K562 (cell line): ENCODE data around the gene CFAP92. TPM values are rescaled to one million over a fixed set of nuclear protein-coding genes. Genes with fewer than 3 reads are reported as not detected.

Experiments
- ATF2 ChIP-seq: sonication (generic); formaldehyde crosslinking; IDR thresholded peaks from 2 replicates; pipeline ENCODE4 v1.8.1; 2022; ENCODE audit warnings: missing genetic modification reagents
- DNMT1 ChIP-seq: fragments of 450-650 bp; IDR thresholded peaks from 2 replicates; pipeline ENCODE4 v1.6.1; 2016; ENCODE audit warnings: antibody characterized with exemption, mild to moderate bottlenecking
- FOXK2 ChIP-seq, 2 experiments: fragments of 450-650 bp; IDR thresholded peaks in 1 of 2; conservative IDR thresholded peaks in 1 of 2; 2 replicates each; pipeline ENCODE4 v1.6.1; 2016; ENCODE audit warnings: low read depth in 2 of 2, mild to moderate bottlenecking in 1 of 2
- HBP1 ChIP-seq: fragments of 450-650 bp; formaldehyde crosslinking; IDR thresholded peaks from 2 replicates; pipeline ENCODE4 v1.4.0; 2022; ENCODE audit warnings: missing genetic modification characterization
- HDAC1 ChIP-seq, 2 experiments: fragments of 450-650 bp; IDR thresholded peaks; 2 replicates each; pipeline ENCODE4 v1.6.1; 2016 to 2017; ENCODE audit warnings: inconsistent platforms in 1 of 2, mild to moderate bottlenecking in 1 of 2, moderate library complexity in 1 of 2
- HNRNPLL ChIP-seq: fragments of 200-400 bp; formaldehyde crosslinking; IDR thresholded peaks from 2 replicates; pipeline ENCODE4 v1.6.1; 2017; ENCODE audit warnings: low read length, low read depth, mild to moderate bottlenecking; ENCODE audit not compliant: poor library complexity, severe bottlenecking
- ILK ChIP-seq: fragments of 450-650 bp; IDR thresholded peaks from 2 replicates; pipeline ENCODE4 v1.6.1; 2016; ENCODE audit warnings: missing genetic modification characterization, low read depth, mild to moderate bottlenecking, missing compliant biosample characterization, moderate library complexity, borderline replicate concordance
- MIER1 ChIP-seq: fragments of 450-650 bp; IDR thresholded peaks from 2 replicates; pipeline ENCODE4 v1.6.1; 2016; ENCODE audit warnings: antibody characterized with exemption, mild to moderate bottlenecking, low read depth
- NCOA2 ChIP-seq, 2 experiments: fragments of 450-650 bp; IDR thresholded peaks; 2 replicates each; pipeline ENCODE4 v1.6.1; 2018; ENCODE audit warnings: mild to moderate bottlenecking in 2 of 2, moderate library complexity in 1 of 2; ENCODE audit not compliant: partially characterized antibody in 2 of 2
- NR0B1 ChIP-seq: fragments of 450-650 bp; IDR thresholded peaks from one replicate; pipeline ENCODE4 v1.6.1; 2018; ENCODE audit warnings: mild to moderate bottlenecking, moderate library complexity; ENCODE audit not compliant: partially characterized antibody
- NR1H2 ChIP-seq: sonication (generic); formaldehyde crosslinking; IDR thresholded peaks from 2 replicates; pipeline ENCODE4 v1.4.0; 2020; ENCODE audit warnings: mild to moderate bottlenecking, missing genetic modification reagents
- PTTG1 ChIP-seq: fragments of 450-650 bp; IDR thresholded peaks from 2 replicates; pipeline ENCODE4 v1.6.1; 2016; ENCODE audit warnings: low read depth, mild to moderate bottlenecking, missing genetic modification characterization, missing compliant biosample characterization
- RAD51 ChIP-seq: fragments of 450-650 bp; IDR thresholded peaks from 2 replicates; pipeline ENCODE4 v1.7.1; 2016; ENCODE audit warnings: low read depth, mild to moderate bottlenecking, borderline replicate concordance
- SMARCE1 ChIP-seq: fragments of 450-650 bp; IDR thresholded peaks from 2 replicates; pipeline ENCODE4 v1.7.1; 2016; ENCODE audit warnings: mild to moderate bottlenecking
- TBP ChIP-seq: optimal IDR thresholded peaks from 2 replicates; pipeline ENCODE3; 2011; ENCODE audit warnings: low read depth, low read length, improper control_type of control experiment
- TRIM25 ChIP-seq: fragments of 450-650 bp; IDR thresholded peaks from 2 replicates; pipeline ENCODE4 v1.7.0; 2016; ENCODE audit warnings: borderline replicate concordance
- ZHX1 ChIP-seq: fragments of 150-350 bp; conservative IDR thresholded peaks from 2 replicates; pipeline ENCODE4 v1.6.1; 2014; ENCODE audit warnings: low read length
- ZKSCAN8 ChIP-seq: fragments of 200-800 bp; sonication (Bioruptor generic); IDR thresholded peaks from 2 replicates; pipeline ENCODE4 v1.6.1; 2016; ENCODE audit warnings: missing genetic modification characterization, missing compliant biosample characterization
- ZNF79 ChIP-seq: fragments of 250-450 bp; sonication (Bioruptor Pico); IDR thresholded peaks from 2 replicates; pipeline ENCODE4 v1.4.0; 2020; ENCODE audit warnings: low read depth, mild to moderate bottlenecking, moderate library complexity
- polyA plus RNA-seq, 8 experiments: library from polyadenylated mRNA; depleted of rRNA in 4 of 8; stranded (reverse) in 5 of 8; unstranded in 3 of 8; fragments of >200 nt; fragmentation: Nextera tagmentation in 2 of 8; fragmentation: Illumina TruSeq in 1 of 8; extraction: Ambion mirVana in 2 of 8; extraction: Trizol in 1 of 8; gene quantifications; 2 replicates each; pipeline versions ENCODE4 v1.2.1 to v1.2.3, GENCODE V29; 2011 to 2014; ENCODE audit warnings: inconsistent platforms in 1 of 8, missing spikeins in 1 of 8
- total RNA-seq, 7 experiments: library from RNA; depleted of rRNA in 6 of 7; stranded (reverse); fragments of >200 nt in 6 of 7; fragmentation: Illumina TruSeq in 2 of 7; extraction: Trizol in 2 of 7; gene quantifications; 2 replicates each; pipeline versions ENCODE4 v1.2.1 to v1.2.3, GENCODE V29; 2011 to 2021; ENCODE audit warnings: low replicate concordance in 1 of 7

CFAP92 gene
- total and polyA plus RNA-seq, 9 of the 15 experiments (the other 6 are each of a cell fraction or from before 2014, with no cell fraction given): 0.06 to 0.62 (median 0.36) TPM

GRCh38 chr3:128870347-128870746, 123.5 kb downstream of the CFAP92 start (continued):
- TF ChIP-seq NR1H2 (no peak), ZNF79 (CRISPR knock-in tag) (no peak), NR0B1 (no peak), DNMT1 (no peak), RAD51 (peak; percentile 61; the same call in 1 of the 2 replicates), HDAC1 (IDR thresholded peaks at IDR 0.05) (no peak), ZHX1 (no peak), ZKSCAN8 (CRISPR knock-in tag) (no peak), MIER1 (no peak), TBP (no peak), ILK (tag) (no peak), PTTG1 (tag) (no peak), HBP1 (CRISPR knock-in tag) (no peak), TRIM25 (no peak), HNRNPLL (no peak), FOXK2 (conservative IDR thresholded peaks at IDR 0.05 in 1 of 2, IDR thresholded peaks at IDR 0.05 in 1 of 2; ENCODE audit: low read depth in 2 of 2) (no peak), NCOA2 (IDR thresholded peaks at IDR 0.05; ENCODE audit: partially characterized antibody in 2 of 2) (no peak), SMARCE1 (no peak), ATF2 (CRISPR knock-in tag) (no peak)
